Kidney epithelial cell (primary cell): ENCODE data around the gene EPHB2. TPM values are rescaled to one million over a fixed set of nuclear protein-coding genes. Genes with fewer than 3 reads are reported as not detected.
A peak's percentile ranks its signal among the peaks of the same experiment; 100 is the strongest.

ENCODE experiments used
- DNase-seq: peaks from one replicate; pipeline ENCODE4 v3.0.0-alpha.2; 2010; ENCODE audit warnings: low read depth
- H3K27me3 ChIP-seq: 2 replicates; pipeline ENCODE4 v1.6.0; 2011; ENCODE audit warnings: low read length; ENCODE audit not compliant: control insufficient read depth, insufficient read depth
- H3K36me3 ChIP-seq: 2 replicates; pipeline ENCODE4 v1.5.1; 2011; ENCODE audit warnings: low read length; ENCODE audit not compliant: control insufficient read depth, insufficient read depth
- H3K4me3 ChIP-seq: 2 replicates; pipeline ENCODE4 v1.5.1; 2011; ENCODE audit warnings: low read depth, mild to moderate bottlenecking, control low read depth, low read length
- total RNA-seq: library from RNA; depleted of rRNA; stranded (reverse); fragments of >200 nt; gene quantifications from 2 replicates; pipeline ENCODE4 v1.2.3, GENCODE V29; 2015
- TF ChIP-seq, protein P1 (sequence below): IDR thresholded peaks from 2 replicates; pipeline ENCODE4 v1.5.1; 2011; ENCODE audit warnings: mild to moderate bottlenecking, moderate library complexity, low read length, control low read depth, inconsistent platforms; ENCODE audit not compliant: insufficient read depth, poor library complexity, severe bottlenecking

EPHB2 gene
- total RNA-seq, 1 donor from 2014 or later = 111 TPM

DNA sequence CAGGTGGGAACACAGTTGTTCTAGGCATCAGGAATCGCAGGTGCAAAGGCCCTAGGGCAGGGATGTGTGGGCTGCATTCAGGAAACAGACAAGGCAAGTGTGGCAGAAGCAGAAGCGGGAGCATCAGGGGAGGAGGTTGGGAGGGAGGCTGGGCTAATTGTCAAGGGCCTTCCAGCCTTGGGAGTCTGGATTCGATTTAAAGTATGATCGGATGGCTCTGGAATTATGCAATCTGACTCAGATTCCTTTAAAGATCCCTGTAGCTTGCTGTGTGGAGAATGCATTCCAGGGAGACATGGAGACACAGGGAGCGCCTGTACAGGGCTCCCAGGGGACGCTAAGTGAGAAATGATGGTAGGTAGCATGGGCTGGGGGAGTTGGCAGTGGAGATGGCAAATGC is 175.6 kb downstream of the EPHB2 start:
- peaks cover 1% of the 10 kb centered on the region for H3K36me3 ChIP-seq
- TF ChIP-seq, protein P1, sequence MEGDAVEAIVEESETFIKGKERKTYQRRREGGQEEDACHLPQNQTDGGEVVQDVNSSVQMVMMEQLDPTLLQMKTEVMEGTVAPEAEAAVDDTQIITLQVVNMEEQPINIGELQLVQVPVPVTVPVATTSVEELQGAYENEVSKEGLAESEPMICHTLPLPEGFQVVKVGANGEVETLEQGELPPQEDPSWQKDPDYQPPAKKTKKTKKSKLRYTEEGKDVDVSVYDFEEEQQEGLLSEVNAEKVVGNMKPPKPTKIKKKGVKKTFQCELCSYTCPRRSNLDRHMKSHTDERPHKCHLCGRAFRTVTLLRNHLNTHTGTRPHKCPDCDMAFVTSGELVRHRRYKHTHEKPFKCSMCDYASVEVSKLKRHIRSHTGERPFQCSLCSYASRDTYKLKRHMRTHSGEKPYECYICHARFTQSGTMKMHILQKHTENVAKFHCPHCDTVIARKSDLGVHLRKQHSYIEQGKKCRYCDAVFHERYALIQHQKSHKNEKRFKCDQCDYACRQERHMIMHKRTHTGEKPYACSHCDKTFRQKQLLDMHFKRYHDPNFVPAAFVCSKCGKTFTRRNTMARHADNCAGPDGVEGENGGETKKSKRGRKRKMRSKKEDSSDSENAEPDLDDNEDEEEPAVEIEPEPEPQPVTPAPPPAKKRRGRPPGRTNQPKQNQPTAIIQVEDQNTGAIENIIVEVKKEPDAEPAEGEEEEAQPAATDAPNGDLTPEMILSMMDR = no peak

DNA sequence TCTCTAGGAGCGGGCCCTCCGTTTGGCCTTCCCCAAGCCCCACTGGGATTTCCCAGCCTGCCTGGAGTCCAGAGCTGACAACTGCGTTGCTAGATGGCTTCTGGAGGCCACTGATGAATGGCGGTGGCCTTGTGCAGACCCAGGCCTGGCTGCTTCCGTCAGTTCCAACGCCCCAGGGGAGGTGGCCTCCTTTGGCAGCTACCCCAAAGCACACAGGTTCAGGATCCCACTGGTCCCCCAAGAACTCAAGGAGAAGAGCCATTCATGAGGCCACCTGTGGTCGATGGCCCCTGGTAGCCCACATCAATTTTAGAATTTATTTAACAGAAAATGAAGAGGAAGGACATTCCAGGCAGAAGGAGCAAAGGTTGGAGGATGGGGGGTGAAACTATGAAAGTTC is 176.9 kb downstream of the EPHB2 start:
- Histone ChIP-seq H3K36me3 (peaks cover 1% of the 10 kb centered on the region), H3K27me3 (no peaks in the 10 kb centered on the region), H3K4me3 (no peak overlapping the region)
- no peak for DNase-seq
- TF ChIP-seq, protein P1 = no peak

More for the DNA sequence above, 175.6 kb downstream of the EPHB2 start:
- DNase-seq = no peak
- Histone ChIP-seq H3K27me3 (no peaks in the 10 kb centered on the region), H3K4me3 (no peak overlapping the region)

DNA sequence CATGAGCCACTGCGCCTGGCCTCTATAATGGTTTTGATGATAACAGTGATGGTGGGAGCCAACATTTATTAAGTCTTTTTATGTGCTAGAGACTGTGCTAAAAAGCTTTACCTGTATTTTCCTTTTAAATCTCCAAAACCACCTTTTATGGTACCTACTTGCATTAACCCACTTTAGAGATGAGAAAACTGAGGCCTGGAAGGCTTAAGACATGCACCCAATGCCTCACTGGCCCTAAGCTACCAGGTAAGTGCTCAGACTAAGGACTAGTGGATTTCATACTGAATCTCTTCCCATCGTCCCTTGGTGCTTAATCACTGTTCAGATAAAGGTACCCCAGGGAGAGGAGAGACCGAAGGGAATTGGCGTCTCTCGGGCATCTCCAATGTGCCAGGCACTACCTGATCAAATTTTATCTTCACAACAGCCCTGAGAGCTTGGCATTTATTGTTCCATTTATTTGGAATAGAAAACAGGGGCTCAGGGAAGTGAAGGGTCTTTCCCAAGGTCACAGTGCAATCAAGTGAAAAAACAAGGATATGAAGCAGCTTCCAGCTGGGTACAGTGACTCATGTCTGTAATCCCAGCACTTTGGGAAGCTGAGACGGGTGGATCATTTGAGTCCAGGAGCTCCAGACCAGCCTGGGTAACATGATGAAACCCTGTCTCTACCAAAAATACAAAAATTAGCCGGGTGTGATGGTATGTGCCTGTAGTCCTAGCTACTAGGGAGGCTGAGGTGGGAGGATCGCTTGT is 177.9 kb downstream of the EPHB2 start:
- H3K36me3 ChIP-seq = peaks cover 5% of the 10 kb centered on the region
- TF ChIP-seq, protein P1 = no peak
- DNase-seq = no peak
- no peaks in the 10 kb centered on the region for H3K27me3 ChIP-seq
- H3K4me3 ChIP-seq = no peak overlapping the region

DNA sequence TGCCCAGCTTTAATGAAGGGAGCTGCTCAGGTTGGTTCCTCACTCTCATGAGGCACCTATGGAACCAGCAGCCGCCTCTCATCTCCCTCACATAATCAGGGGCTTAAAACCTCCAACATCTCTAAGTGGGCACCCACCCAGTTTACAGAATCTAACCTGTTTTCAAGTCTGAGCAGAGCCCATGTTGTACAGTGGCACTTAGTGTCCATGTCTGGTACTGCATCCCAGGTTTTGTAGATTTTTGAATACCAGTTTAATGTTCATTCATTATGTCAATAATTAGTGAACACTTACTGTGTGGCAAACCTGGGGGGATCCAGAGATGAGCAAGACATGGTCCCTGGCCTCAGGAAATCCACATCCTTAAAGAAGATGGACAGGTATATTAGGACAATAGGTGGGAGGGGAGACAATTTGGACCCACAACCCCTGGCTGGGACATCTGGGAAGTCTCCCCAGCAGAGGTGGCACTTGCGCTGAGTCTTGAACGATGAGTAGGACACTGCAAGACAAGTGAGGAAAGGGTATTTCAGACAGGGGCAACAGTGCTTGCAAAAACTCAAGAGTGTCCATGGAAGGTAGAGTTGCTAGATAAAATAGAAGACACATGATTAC is 178.7 kb downstream of the EPHB2 start:
- TF ChIP-seq, protein P1 = peak; percentile 88

DNA sequence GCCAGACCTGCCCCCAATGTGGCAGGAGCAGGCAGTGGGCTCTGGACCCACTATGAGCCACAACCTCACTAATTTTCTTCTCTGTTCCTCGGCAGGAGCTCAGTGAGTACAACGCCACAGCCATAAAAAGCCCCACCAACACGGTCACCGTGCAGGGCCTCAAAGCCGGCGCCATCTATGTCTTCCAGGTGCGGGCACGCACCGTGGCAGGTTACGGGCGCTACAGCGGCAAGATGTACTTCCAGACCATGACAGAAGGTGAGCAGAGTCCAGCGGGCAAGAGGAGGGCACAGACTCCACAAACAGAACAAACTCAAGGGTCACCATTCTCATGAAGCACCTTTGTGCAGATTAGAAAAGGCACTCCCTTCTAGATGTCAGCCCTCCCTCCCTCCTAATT is 182.2 kb downstream of the EPHB2 start:
- H3K4me3 ChIP-seq = no peak overlapping the region
- TF ChIP-seq, protein P1 = no peak
- peaks cover 5% of the 10 kb centered on the region for H3K36me3 ChIP-seq
- no peaks in the 10 kb centered on the region for H3K27me3 ChIP-seq
- DNase-seq = no peak

More for the DNA sequence above, 178.7 kb downstream of the EPHB2 start:
- Histone ChIP-seq H3K4me3 (no peak overlapping the region), H3K27me3 (no peaks in the 10 kb centered on the region), H3K36me3 (peaks cover 5% of the 10 kb centered on the region)
- no peak for DNase-seq

DNA sequence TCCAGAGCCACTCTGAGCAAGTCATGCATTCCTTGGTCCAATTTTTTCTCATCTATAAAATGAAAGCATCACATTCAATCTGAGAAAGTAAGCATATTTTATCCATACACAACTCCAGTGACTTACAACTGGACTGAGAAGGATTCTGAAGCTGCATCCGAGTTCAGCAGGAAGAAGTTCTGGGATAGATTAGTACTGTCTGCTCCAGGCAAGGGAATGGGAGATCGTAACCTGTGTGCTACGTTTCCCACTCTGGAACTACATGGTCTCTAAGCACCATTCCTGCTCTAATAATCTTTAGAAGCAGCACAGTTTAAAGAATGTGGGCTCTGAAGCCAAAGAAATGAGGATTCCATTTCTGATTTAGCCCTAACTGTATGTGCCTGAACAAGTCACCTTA is 182.7 kb downstream of the EPHB2 start:
- Histone ChIP-seq H3K36me3 (peaks cover 5% of the 10 kb centered on the region), H3K27me3 (no peaks in the 10 kb centered on the region), H3K4me3 (no peak overlapping the region)
- DNase-seq = no peak
- TF ChIP-seq, protein P1 = no peak
